OCI-LY7 (cell line): ENCODE data around the gene CLEC2B.

Experiments
- EZH2phosphoT487 ChIP-seq: fragments of 200-600 bp; sonication (generic); IDR thresholded peaks from 2 replicates; pipeline ENCODE4 v1.6.1; 2018; ENCODE audit warnings: low read depth, borderline replicate concordance, mild to moderate bottlenecking, mixed run types, antibody characterized with exemption, low read length, moderate library complexity, mixed read lengths
- TF ChIP-seq, protein P1 (sequence below): fragments of 200-600 bp; sonication (generic); conservative IDR thresholded peaks from 2 replicates; pipeline ENCODE4 v1.5.1; 2014; ENCODE audit warnings: mild to moderate bottlenecking, antibody characterized with exemption, low read length, moderate library complexity, mixed read lengths

DNA sequence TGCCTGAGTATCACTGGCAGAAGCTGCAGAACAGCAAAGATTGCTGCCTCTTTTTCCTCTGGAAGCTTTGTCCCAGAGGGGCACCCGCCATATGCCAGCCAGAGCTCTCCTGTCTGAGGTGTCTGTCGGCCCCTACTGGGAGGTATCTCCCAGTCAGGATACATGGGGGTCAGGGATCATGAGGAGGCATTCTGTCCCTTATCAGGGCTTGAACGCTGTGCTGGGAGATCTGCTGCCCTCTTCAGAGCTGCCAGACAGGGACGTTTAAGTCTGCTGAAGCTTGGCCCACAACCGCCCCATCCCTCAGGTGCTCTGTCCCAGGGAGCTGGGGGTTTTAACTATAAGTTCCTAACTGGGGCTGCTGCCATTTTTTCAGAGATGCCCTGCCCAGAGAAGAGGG, 20.3 kb downstream of the CLEC2B start:
- TF ChIP-seq, protein P1, sequence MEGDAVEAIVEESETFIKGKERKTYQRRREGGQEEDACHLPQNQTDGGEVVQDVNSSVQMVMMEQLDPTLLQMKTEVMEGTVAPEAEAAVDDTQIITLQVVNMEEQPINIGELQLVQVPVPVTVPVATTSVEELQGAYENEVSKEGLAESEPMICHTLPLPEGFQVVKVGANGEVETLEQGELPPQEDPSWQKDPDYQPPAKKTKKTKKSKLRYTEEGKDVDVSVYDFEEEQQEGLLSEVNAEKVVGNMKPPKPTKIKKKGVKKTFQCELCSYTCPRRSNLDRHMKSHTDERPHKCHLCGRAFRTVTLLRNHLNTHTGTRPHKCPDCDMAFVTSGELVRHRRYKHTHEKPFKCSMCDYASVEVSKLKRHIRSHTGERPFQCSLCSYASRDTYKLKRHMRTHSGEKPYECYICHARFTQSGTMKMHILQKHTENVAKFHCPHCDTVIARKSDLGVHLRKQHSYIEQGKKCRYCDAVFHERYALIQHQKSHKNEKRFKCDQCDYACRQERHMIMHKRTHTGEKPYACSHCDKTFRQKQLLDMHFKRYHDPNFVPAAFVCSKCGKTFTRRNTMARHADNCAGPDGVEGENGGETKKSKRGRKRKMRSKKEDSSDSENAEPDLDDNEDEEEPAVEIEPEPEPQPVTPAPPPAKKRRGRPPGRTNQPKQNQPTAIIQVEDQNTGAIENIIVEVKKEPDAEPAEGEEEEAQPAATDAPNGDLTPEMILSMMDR = no peak
- TF ChIP-seq EZH2phosphoT487 = no peak
